Measurements from ENCODE around the gene CLDN22. TPM values are rescaled to one million over a fixed set of nuclear protein-coding genes. Genes with fewer than 3 reads are reported as not detected.

The CLDN22 gene
- total RNA-seq, 4 donors from 2014 or later, result not detected

GRCh38 chr4:183356173-183356830 is 36.2 kb upstream of the CLDN22 start:
- TF ChIP-seq POLR2A (IDR thresholded peaks at IDR 0.05) (no peak), CTCF (IDR thresholded peaks at IDR 0.05) (no peak)
- peak in 1 of 2 donors; percentile 77 for DNase-seq (ENCODE audit: low spot score in 2 of 2)
- no peak overlapping the region for H3K4me3 ChIP-seq (ENCODE audit: low read depth, poor library complexity, severe bottlenecking)
- 76 to 81% methylated on average over 20 of the region's 20 CpGs for WGBS, 2 donors
- intact Hi-C loops (cut with DNase I; ENCODE audit: low total_unique reads), result no loop called here

- 40 to 42% methylated on average over 4 of the region's 4 CpGs for WGBS, 2 donors
- no peak for TF ChIP-seq CTCF (IDR thresholded peaks at IDR 0.05)
- intact Hi-C loops (cut with DNase I; ENCODE audit: low total_unique reads), result no loop called here
- no peak overlapping the region for H3K4me3 ChIP-seq (ENCODE audit: low read depth, poor library complexity, severe bottlenecking)
- no peak for DNase-seq (ENCODE audit: low spot score in 2 of 2)
Measured at GRCh38 chr4:183355405-183355804, 35.3 kb upstream of the CLDN22 start.

- DNase-seq (ENCODE audit: low spot score in 2 of 2), result no peak
- no peak for TF ChIP-seq CTCF (IDR thresholded peaks at IDR 0.05)
- no peak for TF ChIP-seq POLR2A (IDR thresholded peaks at IDR 0.05)
- 43 to 57% methylated on average over 9 of the region's 9 CpGs for WGBS, 2 donors
- intact Hi-C loops (cut with DNase I; ENCODE audit: low total_unique reads), result no loop called here
- no peak overlapping the region for H3K4me3 ChIP-seq (ENCODE audit: low read depth, poor library complexity, severe bottlenecking)
Measured at GRCh38 chr4:183354219-183354618, 34.1 kb upstream of the CLDN22 start.

- DNase-seq (ENCODE audit: low spot score in 2 of 2), result no peak
- intact Hi-C loops (cut with DNase I; ENCODE audit: low total_unique reads), result no loop called here
- no peak overlapping the region for H3K4me3 ChIP-seq (ENCODE audit: low read depth, poor library complexity, severe bottlenecking)
- TF ChIP-seq POLR2A (IDR thresholded peaks at IDR 0.05) (no peak), CTCF (IDR thresholded peaks at IDR 0.05) (no peak)
- WGBS, 2 donors, result 55 to 58% methylated on average over 8 of the region's 8 CpGs
Measured at GRCh38 chr4:183353557-183353956, 33.5 kb upstream of the CLDN22 start.

GRCh38 chr4:183352546-183352945 is 32.5 kb upstream of the CLDN22 start:
- no peak overlapping the region for H3K4me3 ChIP-seq (ENCODE audit: low read depth, poor library complexity, severe bottlenecking)
- 93 to 95% methylated on average over 5 of the region's 5 CpGs for WGBS, 2 donors
- no peak for TF ChIP-seq CTCF (IDR thresholded peaks at IDR 0.05)
- no peak for TF ChIP-seq POLR2A (IDR thresholded peaks at IDR 0.05)
- DNase-seq (ENCODE audit: low spot score in 2 of 2), result peak in 1 of 2 donors; percentile 28
- intact Hi-C loops (cut with DNase I; ENCODE audit: low total_unique reads), result no loop called here

All from lower leg skin (tissue), 4 donors.